Activated CD8-positive, alpha-beta memory T cell treated with anti-CD3 and anti-CD28 coated beads, Interleukin-2, amount 50 U/mL, for 24 hours (primary cell): ENCODE results near the gene ZG16B.
A peak's percentile ranks its signal among the peaks of the same experiment; 100 is the strongest.

Experiments used
- DNase-seq: peaks from one replicate; pipeline ENCODE4 v3.0.0-alpha.2; 2020; ENCODE audit errors: extremely low read depth

ZG16B gene, protein sequence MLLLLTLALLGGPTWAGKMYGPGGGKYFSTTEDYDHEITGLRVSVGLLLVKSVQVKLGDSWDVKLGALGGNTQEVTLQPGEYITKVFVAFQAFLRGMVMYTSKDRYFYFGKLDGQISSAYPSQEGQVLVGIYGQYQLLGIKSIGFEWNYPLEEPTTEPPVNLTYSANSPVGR

DNA sequence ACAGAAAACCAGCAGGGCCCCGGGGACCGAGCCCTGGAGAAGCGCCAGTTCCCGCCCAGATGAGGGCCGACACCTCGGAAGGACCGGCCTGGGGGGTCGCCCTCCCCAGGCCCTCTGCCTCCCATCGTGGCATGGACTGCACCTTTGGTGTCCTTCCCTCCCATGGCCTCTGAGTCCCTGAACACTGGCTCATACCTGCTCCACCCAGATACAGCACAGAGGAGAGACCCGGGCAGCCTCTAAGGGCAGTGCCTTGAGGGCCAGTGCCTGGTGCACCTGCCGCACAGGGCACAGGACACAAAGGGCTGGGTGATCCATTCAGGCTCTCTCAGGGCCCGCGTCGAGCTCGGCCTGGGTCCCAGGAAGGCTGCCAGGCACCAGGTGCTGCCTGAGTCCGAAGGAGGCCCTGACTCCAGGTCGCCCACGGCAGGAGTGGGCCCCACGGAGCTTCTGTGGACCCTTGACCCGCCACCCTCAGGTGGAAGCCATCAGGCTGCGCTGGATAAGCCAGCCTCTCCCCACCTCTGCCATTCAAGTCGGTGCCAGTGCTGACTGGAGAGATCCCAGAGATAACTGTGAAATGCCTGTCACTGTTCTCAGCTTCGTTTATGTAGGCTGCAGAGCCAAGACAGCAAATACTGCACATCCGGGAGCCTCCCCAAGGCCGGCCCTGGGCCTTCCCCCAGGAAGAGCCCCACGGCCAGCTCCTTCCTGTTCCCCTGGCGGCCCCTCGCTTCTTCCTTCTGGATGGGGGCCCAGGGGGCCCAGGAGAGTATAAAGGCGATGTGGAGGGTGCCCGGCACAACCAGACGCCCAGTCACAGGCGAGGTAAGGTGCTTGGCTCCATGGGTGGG, at the start of gene ZG16B:
ZG16B (plus strand) TSS at position 803 of the 854 bp plus-strand sequence. CDS start 139 bp downstream, outside the sequence.
- DNase-seq: no peak

DNA sequence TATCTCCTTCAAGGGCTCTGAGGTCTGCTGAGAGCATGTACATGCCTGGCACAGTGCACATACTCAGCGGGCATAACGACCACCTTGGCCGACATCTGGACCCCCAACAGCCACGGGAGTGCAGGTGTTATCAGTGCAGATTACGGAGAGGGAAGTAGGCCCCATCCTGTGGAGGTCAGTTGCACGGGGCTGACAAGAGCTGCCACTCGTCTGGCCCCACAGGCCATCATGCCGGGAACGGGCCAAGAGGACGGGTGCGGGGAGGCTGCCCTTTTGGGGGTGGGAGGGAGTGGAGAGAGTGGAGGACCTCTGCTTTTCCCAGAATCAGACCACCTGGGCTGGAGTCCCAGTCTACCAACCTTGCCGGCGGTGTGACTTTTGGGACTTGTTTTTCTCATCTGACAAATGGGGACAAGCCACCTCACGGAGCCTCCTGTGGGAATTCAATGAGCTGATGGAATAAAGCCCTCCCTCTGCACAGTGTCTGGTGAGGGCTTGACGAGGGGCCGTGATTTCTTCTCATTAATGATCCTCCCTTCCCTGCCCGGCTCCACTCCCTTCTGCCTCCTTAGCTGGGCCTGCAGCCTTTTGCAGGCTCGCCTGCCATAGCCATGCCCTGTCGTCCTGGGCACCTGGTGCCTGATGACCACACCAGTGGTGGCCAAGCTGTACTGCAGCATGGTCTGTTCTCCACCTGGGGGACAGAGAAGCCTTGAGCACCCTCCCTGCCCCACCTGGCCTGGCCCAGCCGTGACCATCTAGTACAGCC, 47.3 kb upstream of the ZG16B start:
- no peak for DNase-seq

DNA sequence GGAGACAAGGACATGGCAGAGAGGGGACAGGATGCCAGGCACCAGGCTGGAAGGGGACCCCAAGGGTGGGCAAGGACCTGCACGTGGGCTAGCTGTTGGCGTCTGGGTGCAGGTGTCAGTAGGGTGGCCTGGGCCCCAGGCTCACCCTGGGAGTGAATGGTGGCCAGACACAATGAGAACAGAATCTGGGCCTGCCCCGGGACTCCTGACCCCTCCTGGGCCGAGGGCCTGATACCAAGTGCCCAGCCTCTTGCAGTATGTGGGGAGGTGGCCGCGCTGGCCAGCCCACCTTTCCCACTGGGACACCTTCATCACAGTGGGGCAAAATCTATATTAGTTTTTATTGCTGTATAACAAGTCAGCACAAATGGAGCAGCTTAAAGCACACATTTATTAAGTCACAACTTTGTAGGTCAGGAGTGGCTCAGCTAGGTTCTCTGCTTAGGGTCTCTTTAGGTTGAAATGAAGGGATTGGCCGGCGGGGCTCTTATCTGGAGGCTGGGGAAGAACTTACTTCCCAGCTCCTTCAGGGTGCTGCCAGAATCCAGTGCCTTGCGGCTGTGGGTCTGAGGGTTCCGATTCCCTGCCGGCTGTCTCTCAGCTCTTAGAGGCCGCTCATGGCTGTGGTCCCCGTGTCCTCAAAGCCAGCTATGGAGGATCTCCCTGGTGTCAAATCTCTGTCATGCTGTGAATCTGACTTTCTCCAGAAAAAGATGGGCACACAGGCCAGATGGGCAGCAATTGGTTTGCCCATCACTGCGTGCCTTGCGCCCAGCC, 46.3 kb upstream of the ZG16B start:
- DNase-seq: no peak

DNA sequence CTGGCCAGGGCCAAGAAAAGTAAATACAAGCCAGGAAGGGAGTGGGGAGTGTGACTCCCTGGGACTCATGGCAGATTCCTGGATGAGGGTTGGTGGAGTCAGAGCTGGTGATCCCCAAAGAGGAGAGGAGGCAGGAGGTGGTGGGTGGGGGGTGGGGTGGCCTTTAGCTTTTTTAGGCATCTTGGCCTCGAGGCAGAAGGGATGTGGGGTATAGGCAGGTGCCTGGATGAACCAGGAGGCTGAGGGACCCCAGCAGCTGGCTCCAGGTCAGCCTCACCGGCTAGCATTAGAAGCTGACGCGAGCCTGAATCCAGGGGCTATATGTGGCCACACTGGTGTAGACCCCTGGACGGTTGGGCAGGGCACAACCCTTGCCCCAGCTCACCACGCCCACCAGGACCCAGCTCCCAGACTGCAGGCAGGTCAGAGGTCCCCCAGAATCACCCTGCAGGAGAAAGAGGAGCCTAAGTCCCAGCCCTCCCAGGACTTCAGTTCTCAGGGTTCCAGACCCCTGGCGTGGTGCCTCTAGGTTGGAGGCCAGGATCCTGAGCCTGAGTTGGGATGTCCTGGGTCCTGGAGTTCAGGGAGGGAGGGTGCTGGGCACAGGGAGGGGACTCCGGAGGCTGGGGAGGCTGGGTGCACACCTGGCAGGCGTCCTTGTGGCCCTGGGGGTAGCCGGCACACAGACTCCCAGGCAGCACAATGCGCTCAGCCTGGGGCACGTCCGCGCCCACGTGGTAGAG, 45.6 kb upstream of the ZG16B start:
- no peak for DNase-seq

DNA sequence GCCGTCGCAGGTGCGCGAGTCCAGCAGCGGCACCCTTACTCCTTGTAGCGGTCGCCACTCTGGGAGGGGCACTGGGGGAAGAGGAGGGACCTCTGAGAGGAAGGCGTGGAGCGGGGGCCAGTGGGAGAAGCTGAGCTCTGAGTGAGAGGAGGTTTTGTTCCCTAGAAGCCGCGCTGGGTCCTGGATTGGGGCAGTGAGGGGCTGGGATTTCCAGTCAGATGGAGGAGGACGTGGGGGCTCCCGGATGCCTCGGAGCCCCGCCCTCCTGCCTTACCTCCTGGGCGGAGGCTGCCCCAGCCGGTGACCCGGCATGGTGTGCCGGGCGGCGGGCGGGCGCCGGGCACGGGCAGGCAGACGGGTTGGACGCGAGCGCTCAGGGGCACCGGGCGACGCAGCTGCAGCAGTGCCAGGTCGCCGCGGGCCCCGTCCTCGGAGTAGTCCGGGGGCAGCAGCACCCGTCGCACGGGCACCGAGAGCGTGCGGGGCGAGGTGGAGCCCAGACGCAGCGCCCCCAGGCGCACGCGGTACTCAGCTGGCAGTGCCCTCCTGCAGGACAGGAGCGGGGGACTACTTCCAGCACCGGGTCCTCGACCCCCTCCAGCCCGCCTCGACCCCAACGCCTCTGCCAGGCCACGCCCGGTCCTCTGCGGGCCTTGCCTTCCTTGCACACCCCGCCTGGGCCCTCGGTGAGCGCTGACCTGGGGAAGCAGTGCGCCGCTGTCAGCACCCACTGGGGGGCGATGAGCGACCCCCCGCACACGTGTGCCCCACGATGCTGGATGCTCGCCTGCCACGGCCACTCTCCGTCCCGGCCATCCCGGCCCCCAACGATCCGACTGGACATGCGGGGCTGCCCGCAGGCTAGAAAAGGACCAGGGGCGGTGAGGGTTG, 44.8 kb upstream of the ZG16B start:
- peak; percentile 20 for DNase-seq

DNA sequence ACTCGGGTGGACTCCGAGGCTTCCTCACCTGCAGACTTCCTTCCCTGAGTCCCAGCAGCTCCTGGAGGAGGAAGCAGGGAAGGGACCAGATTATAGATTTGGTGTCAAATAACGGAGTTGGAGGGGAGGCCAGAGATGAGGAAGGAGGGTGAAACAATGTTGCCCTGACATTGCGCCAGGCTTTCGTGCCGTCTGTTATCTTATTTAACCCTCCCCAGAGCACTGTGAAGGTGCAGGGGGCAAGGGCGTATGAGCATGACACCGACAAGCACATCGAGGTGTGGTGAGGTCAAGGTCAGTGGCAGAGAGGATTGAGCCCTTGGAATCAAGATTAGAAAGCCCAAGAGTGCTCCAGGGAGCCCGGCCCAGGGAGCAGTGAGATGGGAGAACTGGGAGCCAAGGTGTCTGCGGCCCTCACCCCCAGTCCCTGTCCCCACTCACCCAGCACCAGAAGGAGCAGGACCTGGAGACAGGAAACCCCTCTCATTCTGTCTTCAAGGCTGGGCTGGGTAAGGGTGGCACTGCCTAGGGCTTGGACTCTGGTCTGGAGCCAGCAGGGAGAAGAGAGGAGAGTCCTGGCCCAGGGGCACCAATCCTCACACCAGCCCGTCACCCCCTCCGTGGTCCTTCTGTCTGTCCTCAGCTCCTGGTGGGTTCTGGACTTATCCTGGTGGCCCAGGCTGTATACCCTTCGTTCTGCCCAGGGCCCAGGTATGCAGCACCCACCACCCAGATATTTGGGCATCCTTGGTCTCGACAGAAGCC, 43.9 kb upstream of the ZG16B start:
- no peak for DNase-seq

DNA sequence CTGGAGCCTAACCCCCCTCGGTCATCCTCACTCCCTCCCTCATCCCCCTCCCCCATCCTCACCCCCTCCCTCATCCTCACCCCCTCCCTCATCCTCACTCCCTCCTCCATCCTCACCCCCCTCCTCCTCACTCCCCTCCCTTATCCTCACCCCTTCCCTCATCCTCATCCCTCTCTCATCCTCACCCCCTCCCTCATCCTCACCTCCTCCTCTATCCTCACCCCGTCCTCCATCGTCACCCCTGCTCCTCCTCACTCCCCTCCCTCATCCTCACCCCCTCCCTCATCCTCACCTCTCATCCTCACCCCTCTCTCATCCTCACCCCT, 43.3 kb upstream of the ZG16B start:
- DNase-seq: no peak

DNA sequence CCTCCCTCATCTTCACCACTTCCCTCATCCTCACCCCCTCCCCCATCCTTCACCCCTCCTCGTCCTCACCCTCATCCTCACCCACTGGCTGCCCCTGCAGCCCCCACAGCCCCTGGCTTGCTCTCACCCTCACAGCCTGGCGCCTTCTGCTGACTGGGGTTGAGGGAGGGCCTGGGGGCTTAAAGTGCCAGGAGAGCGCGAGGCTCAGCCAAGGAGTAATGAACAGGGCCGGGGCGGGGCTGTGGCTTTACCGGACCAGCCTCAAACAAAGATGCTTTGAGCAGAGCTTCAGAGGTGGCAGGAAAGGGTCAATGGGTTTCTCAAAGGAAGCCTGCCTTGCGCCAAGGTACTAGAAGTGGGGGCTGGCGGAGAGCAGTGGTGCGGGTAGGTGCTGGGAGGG, 42.7 kb upstream of the ZG16B start, which contains the start of gene PRSS33:
PRSS33 (minus strand) TSS at position 155 of the 400 bp plus-strand sequence. CDS start 1,013 bp downstream, outside the sequence.
- DNase-seq: no peak

DNA sequence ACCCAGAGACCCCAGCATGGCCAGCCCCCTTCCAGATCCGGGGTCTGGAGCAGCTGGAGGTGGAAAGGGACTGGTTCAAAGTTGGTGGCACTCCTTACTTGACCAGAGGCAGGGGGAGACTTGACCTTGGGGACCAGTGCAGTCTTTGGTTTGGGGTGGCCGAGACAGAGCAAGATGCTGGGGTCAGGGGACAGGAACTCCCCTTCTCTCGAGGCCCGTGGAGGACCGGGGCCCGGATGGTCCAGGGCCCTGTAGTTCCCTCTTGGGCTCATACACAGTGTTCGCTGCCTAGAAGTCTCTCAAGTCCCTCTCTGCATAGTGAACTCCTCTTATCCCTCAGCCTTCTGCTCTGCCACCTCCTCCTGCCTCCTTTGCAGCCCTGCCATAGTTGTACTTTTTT, 42.1 kb upstream of the ZG16B start:
- no peak for DNase-seq

DNA sequence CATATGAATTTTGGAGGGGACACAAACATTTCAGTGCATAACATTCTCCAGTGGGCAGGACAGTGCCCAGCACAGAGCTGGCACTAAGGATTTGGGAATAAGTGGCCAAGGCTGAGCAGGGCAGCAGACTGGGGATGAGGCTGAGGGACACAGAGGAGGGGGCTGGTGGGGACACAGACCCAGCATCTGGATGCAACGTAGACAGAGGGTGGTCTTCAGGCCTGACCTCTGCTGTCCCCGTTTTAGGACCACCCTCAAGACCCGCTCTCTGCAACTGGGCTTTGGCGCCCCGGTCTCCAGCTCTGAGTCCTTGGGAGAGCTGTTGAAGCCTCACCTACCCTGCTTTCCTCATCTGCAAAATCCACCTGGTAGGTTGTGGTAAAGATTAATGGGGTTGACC, 39.5 kb upstream of the ZG16B start:
- DNase-seq: no peak

DNA sequence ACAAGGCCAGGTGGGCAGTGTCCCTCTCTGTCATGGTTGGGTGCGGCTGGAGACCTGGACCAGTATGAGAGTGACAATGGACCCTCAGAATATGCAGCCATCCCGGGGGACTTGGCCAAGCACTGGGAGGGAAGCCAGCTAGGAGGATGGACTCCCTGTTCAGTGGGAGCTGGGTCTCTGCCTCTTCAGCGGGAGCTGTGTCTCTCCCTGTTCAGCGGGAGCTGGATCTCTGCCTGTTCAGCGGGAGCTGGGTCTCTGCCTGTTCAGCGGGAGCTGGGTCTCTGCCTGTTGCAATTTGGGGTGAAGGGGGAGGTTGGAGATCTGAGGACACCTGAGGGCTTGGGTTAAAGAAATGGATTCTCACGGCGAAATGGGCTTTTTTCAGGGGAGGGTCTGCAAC, 38.9 kb upstream of the ZG16B start:
- DNase-seq: no peak

DNA sequence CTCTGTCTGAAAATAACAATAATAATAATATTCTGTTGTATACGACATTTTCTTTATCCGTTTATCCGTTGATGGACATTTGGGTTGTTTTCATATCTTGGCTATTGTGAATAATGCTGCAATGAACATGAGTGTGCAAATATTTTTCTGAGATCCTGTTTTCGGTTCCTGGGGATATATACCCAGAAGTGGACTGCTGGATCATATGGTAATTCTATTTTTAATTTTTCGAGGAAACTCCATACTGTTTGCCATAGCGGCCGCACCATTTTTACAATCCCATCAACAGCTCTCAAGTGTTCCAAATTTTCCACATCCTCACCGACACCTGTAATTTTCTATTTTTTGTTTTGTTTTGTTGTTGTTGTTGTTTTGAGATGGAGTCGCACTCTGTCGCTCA, 37.2 kb upstream of the ZG16B start:
- no peak for DNase-seq

DNA sequence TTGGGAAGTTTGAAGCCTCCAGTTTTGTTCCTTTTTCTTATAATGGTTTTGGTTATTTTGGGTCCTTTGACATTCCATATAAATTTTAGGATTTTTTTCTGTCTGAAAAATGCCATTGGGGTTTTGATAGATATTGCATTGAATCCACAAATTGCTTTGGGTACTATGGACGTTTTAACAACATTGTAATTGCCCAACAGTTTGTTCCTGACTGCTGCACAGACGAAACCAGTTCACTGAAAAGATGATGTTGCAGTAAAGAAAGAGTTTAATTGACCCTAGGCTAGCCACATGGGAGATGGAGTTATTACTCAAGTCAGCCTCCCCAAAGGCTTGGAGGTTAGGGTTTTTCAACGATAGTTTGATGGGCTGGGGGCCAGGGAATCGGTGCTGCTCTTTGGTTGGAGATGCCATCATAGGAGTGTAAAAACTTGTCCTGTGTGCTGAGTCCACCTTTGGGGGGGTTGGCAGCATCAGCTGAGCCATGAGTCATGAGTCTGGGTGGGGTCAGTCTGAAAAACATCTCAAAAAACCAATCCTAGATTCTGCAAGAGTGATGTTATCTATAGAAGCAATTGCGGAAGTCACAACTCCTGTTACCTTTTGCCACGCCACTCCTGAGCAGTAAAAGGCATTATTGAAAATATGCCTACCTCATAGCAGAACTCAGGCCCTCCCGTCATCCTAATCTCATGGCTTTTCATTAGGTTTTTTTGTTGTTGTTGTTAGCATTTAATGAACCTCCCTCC, 34.5 kb upstream of the ZG16B start:
- no peak for DNase-seq

DNA sequence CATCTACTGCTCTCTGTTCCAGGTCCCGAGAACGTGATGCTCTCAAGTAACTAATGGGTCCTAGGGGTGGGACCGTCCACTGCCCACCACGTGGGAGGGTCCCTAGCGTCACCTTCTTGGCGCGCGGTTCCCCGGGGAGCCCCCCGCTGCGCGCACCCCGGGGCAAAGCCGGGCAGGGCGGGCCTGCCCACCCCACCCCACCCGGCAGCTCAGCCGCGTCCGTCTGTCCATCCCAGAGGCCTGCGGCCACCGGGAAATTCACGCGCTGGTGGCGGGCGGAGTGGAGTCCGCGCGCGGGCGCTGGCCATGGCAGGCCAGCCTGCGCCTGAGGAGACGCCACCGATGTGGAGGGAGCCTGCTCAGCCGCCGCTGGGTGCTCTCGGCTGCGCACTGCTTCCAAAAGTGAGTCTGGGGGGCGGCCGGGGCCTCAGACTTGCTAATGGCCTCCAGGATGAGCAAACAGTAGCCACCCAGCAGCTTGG, 31.3 kb upstream of the ZG16B start:
- DNase-seq: no peak

DNA sequence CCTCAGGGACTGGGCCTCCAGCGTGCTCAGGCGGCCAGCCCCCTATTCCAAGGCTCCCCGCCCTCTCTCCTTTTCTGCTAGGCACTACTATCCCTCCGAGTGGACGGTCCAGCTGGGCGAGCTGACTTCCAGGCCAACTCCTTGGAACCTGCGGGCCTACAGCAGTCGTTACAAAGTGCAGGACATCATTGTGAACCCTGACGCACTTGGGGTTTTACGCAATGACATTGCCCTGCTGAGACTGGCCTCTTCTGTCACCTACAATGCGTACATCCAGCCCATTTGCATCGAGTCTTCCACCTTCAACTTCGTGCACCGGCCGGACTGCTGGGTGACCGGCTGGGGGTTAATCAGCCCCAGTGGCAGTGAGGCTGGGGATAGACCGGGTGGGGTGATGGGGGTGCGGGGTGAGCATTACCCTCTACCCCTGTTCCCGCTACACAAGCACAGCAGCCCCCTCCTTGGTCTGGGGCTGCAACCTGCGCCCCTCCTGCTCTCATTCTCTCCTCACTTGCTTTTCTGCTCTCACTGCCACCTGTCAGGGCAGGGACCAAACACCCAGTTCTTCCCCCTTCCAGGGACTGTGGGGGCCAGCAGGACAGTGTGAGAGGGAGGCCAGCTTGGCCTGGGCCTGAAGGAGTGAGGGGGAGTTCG, 30.8 kb upstream of the ZG16B start:
- no peak for DNase-seq

DNA sequence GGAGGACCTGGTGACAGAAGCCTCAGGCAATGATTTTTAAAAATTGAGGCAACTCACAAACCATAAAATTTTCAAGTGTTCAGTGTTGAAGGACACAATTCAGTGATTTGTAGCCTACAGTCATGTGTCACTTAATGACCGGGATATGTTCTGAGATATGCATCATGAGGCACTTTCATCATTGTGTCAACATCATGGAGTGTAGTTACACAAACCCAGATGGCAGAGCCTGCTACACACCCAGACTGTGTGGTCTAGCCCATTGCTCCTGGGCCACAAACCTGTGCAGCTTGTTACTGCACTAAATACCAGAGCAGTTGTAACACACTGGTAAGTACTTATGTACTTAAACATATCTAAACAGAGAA, 30.3 kb upstream of the ZG16B start:
- DNase-seq: no peak

DNA sequence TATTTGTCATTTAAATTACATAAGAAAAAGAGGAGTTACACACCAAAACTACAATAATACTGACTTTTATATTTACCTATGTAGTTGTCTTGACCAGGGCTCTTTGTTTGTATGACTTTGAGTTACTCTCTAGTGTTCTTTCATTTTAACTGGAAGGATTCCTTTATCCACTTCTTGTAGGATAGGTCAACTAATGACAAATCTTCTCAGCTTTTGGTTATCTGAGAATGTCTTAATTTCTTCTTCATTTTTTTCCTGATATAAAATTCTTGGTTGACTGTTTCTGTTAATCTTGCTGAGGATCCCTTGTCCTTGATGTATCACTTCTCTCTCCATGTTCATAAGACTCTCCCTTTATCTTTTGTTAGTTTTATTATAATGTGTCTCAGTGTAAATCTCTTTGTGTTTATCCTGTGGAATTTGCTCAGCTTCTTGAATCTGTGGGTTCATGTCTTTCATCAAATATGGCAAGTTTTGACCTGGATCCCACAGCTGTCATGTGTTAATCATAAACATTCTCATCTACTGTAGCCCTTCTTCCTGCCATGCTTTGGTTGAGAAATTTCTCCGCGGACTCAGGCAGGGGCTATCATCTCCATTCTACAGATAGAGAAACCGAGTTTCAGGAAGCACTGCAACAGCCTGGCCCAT, 26.4 kb upstream of the ZG16B start:
- DNase-seq: no peak

DNA sequence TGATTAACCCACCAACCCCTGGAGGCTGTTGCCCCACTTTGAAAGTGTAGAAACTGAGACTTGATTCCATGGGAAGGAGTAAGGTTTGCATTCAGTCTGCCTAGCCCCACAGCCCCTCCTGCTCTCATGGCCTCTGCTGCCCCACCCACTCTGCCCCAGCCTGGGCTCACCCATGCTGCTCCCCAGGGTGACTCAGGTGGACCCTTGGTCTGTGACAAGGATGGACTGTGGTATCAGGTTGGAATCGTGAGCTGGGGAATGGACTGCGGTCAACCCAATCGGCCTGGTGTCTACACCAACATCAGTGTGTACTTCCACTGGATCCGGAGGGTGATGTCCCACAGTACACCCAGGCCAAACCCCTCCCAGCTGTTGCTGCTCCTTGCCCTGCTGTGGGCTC, 25.4 kb upstream of the ZG16B start:
- no peak for DNase-seq
